HL-60 (cell line): ENCODE data around the gene SYT6.

Experiments
- CTCF ChIP-seq: IDR thresholded peaks from one replicate; pipeline ENCODE4 v1.5.1; 2011; ENCODE audit warnings: low read length, control low read depth, inconsistent platforms; ENCODE audit not compliant: insufficient read depth
- POLR2AphosphoS5 ChIP-seq: IDR thresholded peaks from 2 replicates; pipeline ENCODE4 v1.6.1; 2012; ENCODE audit warnings: low read depth
- SPI1 ChIP-seq: IDR thresholded peaks from 2 replicates; pipeline ENCODE4 v1.6.1; 2012; ENCODE audit warnings: low read depth, mild to moderate bottlenecking, borderline replicate concordance

- TF ChIP-seq CTCF (no peak), POLR2AphosphoS5 (no peak), SPI1 (no peak)
Observed at GRCh38 chr1:114145504-114146151, 8.0 kb downstream of the SYT6 start.
